ENCODE results near the gene APOBEC3H.

DNA sequence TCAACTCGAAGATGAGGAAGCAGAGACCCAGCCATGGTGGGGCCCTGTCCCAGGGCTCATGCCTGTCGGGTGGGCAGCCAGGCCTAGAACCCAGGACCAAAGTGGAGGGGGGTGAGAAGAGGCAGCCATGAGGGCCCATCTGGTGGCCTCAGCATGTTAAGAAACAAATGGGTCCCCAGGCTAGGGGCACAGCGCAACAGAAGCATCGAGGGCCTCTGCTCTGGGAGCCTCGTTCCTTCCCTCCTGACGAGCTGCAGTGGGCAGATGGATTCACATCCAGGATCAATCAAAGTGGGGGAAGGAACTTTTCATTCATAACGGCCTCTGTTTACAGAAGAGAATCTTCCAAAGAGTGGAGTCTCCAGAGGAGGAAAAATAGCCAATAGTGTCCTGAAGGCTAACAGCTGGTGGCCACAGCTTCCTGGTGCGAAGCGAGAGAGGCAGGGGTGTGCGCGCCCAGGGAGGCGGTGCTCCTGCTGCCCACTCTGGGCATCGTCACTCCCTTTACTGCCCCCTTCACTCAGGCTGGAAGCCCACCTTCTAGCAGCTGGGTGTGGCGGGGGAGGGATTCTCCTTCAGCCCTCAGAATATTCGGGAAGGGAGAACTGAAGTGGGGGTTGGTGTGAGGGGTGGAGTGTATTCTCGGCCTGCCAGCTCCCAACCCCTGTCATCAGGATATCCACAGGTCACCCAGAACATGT is 51.1 kb downstream of the APOBEC3H start:
- TF ChIP-seq, protein P1, sequence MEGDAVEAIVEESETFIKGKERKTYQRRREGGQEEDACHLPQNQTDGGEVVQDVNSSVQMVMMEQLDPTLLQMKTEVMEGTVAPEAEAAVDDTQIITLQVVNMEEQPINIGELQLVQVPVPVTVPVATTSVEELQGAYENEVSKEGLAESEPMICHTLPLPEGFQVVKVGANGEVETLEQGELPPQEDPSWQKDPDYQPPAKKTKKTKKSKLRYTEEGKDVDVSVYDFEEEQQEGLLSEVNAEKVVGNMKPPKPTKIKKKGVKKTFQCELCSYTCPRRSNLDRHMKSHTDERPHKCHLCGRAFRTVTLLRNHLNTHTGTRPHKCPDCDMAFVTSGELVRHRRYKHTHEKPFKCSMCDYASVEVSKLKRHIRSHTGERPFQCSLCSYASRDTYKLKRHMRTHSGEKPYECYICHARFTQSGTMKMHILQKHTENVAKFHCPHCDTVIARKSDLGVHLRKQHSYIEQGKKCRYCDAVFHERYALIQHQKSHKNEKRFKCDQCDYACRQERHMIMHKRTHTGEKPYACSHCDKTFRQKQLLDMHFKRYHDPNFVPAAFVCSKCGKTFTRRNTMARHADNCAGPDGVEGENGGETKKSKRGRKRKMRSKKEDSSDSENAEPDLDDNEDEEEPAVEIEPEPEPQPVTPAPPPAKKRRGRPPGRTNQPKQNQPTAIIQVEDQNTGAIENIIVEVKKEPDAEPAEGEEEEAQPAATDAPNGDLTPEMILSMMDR (IDR thresholded peaks at IDR 0.05), result no peak
- TF ChIP-seq POLR2AphosphoS5 (IDR thresholded peaks at IDR 0.05), result no peak
